GM04503 (cell line): Measurements from ENCODE around the gene SCD5.
"Not testable (repeated sequence)": the region's sequence is repeated elsewhere in the genome, so short reads cannot be mapped to it uniquely, and the experiment has no call there.

Experiments
- DNase-seq: peaks from one replicate; pipeline ENCODE4 v3.0.0-alpha.2; 2012; ENCODE audit warnings: low read depth

The SCD5 gene

DNA sequence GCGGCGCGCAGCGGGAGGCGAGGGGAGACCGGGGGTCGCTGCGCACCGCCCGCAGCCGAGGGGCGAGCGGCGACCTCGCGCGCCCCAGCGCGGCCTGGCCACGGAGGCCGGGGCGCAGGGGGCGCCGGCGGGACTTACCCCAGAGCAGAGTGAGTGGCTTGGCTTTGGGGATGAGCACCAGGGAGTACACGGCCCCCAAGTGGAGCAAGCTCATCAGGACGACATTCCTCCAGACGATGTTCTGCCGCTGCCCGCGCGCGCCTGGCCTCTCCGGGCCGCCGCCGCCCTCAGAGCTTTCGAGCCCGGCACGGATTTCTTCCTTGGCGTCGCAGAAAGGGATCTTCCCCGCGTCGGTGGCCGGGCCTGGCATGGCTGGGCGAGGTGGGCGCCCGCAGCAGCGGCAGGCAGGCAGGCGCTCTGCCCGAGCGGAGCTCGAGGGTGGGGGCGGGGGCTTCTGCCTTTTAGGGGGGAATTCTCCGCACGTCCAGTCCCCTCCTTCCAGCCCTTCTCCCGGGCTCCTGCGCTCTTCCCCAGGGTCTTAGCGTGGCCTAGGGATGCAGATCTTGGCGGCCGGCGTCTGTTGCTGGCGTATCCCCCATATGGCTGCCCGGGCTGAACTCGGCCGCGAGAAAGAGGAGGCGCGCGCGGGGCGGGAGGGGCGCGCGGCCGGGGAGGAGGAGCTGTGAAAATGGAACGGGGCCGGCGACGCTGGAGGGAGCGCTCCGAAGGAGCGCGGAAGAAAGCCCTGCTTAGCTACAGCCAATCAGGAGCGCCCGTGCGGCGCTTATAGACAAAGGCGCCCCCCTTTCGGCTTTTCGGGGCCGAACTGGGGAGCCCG is at the start of gene SCD5:
TSS of gene SCD5 (minus strand) at position 629 of the 838 bp plus-strand sequence. CDS start at position 370, 259 bp downstream.
- no peak for DNase-seq

DNA sequence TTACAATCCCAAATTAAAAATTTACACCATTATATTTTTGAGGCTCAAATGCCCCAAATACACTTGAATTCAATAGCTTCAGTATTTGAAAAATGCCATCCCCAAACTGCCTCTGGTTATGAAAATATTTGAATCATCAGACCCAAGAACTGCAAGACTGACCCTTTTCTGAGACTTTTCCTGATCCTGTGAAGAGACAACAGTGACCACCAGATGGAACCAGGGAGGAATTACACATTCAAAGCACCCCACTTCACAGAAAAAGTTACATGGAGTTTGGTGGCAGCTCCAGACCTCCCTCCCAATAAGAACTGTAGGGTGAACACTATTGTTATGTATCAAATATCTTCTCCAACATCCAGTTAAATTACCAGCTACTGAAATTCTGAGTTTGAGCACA is 44.0 kb upstream of the SCD5 start:
- no peak for DNase-seq

DNA sequence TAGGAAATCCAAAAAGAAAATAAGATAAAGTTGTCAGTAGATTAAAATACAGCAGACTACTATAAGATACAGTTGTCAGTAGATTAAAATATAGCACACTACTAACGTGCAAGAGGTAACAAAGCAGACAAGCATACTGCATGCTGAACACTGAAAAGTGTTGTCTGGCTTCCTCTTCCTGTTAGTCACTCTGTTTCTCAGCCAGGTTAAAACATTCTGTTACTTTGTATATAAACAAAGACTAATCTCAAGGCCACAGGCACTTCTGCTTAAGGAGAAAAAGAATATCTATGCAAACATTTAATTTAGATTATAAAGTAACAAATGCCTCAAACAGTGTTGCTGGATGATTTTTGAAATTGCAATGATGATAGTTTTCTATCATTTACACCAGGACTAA is 41.0 kb upstream of the SCD5 start:
- no peak for DNase-seq

DNA sequence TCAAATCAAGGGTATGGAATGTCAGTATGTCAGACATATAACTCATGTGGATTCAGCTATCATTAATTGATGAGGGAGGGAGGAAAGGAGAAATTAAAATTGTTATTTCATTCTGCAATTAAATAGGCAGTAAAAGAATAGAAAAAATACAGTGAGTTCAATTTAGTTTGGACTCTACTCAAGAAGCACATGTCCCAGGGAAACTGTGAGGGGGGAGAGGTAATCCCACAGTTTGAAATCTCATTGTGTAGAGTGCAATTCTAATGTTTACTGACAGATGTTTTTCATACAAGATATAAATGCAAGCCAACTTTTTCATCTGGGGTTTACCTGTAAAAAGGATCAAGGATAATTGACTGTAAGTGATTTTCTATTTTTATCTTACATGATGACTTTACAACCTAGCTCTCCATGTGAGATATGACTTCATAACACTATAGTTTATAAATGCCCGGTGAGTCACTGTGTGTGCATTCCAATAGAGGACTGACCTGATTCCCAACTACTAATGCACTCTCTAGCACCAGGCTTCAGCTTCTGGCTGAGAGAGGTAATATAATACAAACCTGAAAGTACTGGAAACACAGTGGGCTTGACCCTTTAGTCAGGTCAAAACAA is 35.2 kb upstream of the SCD5 start:
- peak; percentile 57 for DNase-seq

DNA sequence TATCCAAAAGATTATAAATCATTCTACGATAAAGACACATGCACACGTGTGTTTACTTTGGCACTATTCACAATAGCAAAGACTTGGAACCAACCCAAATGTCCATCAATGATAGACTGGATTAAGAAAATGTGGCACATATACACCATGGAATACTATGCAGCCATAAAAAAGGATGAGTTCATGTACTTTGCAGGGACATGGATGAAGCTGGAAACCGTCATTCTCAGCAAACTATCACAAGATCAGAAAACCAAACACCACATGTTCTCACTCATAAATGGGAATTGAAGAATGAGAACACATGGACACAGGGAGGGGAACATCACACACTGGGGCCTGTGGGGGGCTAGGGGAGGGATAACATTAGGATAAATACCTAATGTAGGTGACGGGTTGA is 34.5 kb upstream of the SCD5 start:
- not testable (repeated sequence) for DNase-seq

DNA sequence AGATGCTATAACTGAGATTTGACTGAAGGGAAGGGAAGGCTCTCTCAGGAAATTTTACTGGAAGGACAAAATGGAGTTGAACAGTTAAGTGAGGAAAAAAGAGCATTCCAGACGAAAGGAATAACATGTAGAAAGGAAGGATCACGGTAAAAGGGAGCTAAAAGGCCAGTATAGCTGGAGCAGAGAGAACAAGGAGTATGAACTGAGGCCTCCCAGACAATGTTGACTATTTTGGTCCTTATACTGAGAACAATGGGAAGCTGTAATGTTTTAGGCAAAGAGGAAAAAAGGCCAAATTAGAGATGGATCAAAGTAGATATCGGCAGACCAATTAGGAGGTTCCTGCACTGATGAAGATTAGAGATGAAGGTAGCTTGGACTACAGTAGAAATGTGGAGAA is 26.8 kb upstream of the SCD5 start:
- DNase-seq = no peak

DNA sequence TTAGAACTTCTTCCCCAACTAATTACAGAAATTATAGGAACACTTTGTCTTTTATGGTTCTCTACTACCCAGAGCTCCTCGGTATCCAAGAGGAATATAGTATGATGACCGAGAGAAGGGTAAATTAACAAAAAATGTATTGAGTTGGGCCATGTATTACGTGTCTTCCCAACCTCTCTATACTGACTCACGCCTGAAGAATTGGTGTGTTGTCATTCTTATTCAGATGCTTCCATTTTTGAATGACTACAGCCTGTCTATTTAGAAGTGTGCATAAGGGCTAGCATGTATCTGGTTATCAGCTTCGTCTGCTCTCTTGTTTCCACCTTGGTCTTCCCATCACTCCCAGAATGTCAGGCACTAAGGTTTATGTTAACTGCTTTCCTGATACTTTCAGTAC is 24.5 kb upstream of the SCD5 start:
- no peak for DNase-seq

DNA sequence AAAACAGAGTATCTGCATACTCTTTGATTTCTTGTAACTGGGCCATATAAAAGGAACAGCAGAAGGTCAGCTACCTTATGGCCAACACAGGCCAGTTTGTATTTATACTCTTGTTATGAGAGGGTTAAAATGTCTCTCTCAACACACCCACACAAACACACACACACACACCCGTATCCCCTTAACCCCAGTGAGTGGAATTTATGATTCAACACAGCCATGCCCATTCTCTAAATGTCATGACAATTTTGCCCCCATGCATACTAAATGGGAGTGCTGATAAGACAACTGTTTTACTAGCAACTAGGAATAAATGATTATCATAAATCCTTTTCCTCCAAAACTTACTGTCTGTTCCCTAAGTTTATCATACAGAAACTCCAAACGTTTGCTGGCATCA is 22.1 kb upstream of the SCD5 start:
- DNase-seq = no peak

DNA sequence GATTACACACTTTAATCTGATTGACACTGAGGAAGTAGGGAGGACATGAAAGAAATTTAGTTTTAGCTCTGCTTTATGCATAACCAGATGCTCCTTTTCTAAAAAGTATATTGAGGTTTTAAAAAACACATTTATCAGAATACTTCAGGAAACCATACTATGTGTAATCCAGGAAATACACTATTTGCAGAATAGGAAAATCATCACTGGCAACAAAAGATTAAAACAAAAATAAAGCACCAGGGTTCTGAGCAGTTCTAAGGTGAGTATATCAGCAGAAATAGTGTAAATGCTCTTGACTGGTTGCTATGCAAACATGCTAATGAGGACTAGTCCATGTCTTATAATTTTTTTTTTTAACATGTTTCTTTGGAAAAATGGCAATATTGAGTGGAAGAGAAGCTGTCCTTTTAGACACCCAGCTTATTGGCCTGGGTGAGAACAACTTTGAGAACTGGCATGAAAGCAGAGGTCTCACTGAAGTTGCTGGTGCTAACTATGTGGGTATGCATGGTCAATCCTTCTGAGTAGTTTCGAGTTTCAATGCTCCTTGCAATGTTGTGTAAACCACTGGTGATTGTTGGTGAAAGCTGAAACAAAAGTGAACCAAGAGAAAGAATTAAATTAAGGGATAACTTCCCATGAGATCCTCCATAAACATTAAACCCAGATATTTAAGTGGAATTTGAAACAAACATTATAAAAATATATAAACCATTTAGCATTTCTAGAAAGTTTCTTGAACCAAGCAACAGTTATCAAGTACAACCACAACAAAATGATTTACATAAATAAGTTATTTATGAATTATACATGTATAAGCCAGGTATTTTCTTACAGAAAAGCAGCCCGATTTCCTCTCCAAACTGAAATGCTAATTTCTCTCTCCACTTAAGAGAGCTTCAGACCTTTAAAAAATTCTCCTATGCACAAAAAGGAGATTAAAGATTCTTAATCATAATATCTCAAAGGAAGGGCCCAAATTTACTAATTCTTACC is 20.4 kb upstream of the SCD5 start:
- no peak for DNase-seq

DNA sequence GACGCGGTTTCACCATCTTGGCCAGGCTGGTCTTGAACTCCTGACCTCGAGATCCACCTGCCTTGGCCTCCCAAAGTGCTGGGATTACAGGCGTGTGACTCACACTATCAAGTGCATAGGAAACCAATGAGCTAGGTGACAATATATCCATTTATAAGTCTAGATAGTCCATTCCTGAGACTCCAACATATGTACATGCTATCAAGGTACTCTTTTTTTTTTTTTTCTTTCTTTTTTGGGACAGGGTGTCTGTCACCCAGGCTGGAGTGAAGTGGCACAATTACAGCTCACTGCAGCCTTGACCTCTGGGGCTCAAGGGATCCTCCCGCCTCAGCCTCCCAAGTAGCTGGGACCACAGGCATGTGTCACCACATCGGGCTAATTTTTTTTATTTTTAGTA is 18.3 kb upstream of the SCD5 start:
- DNase-seq = not testable (repeated sequence)

DNA sequence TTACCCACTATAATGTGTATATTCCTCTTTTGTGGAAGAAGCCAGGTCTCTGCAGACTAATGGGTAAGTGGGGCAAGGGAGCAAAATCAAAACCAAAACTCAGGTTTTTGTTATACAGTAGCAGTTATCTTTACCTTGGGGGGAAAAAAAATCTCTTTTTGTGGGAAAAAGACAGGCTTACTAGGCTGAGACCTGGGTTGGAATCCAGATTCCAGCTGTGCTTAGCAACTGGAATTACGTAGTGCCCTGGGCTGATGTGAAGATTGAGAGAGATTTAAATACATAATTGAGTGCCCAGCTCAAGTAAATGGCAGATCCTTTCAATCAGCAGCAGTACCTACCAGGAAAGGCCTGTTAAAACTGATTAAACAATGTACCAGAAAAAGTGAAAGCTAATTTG is 15.4 kb upstream of the SCD5 start:
- DNase-seq = no peak

DNA sequence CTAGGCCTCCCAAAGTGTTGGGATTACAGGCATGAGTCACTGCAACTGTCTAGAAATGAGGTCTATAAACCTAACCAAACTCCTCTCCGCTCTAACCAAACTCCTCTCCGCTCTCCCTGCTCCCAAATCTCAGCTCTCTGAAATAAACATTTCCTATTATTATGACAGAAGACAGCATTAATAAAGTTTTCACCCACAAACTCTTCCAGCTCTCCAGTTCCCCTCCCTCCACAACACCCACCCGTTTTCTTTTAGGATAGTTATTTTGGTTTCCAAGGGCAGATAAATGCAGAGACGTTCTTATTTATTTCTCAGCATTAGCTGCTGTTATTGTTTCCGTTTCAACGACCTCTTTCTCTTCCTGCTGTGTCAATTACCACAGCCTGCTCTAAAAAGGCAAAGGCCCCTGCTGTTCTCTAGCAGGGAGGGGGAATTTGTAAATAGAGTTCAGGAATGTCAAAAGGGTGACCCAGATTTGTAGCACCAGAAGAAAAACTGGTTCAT is 13.3 kb upstream of the SCD5 start:
- DNase-seq = no peak

DNA sequence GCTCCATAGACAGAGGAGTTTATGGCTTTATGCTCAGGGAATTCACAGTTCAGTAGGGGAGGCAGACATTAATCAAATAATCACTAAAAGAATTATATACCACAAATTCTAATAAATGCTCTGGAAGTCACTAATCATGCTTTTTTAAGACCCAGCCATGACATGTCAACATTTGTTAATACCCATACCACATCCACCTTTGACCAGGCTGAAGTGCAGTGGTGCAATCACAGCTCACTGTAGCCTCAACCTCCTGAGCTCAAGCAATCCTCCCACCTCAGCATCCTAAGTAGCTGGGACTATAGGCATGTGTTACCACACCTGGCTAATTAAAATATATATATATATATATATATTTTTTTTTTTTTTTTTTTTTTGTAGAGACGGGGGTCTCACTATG is 12.8 kb upstream of the SCD5 start:
- no peak for DNase-seq

DNA sequence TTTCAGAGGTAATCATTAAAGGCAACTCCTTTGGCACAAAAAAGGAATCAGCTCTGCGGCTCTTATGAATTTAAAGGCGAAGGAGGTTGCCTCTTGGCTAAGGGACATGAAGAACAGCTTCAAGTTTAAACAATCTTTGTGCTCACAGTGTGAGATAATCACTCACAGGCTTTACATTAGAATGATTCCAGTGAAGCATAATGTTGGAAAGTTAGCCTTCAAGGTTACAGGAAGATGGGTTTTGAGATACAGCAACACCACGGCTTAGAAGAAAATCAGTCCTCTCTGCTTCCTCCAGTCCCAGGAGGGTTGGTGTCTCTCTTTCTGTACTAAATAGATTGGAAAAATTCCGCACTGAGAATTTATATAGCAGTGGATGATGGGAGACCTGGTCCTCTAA is 11.6 kb upstream of the SCD5 start:
- DNase-seq = no peak

DNA sequence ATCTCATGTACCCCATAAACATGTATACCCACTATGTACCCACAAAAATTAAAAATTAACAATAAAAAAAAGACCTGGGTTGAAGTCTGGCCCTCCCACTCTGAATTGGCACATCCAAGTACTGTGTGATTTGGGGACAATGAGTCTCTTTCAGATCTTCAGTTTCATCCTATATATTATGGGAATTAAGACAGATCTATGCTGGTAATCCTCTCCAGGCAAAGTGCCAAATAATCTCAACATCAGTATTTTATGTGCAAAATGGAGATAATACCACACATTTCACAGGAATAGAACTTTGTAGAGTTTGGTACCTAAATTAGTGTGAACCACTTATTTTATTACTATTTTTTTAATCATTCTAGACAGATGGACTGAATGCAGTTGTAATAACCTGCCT is 11.0 kb upstream of the SCD5 start:
- no peak for DNase-seq

DNA sequence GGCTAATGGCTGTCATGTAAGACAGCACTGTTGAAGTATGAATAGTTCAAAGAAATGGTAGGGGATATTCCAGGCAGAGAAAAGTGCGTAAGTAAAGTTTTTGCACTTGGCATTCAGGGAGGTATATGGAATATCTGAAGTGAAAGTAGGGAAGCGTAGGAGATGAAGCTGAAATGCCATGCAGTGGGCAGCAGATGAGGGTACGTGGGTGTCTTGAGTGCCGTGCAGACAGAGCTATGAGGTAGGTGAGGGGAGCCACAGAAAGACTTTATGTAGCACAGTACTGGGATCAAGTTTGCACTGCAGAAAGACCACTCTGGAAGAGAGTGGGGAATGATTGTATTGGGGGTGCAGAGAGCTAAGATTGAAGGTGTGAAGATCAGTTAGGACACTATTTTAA is 5.2 kb upstream of the SCD5 start:
- no peak for DNase-seq

DNA sequence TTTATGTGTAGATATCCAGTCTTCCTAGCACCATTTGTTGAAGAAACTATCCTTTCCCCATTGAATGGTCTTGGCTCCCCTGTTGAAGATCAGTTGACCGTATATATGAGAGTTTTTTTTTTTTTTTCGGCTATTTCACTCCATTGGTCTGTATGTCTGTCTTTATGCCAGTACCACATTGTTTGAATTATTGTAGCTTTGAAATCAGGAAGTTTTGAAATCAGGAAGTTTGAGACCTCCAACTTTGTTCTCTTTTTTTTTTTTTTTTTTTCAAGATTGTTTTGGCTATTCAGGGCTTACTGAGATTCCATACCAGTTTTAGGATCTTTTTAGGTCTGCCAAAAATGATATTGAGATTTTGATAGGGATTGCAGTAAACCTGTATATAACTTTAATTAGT is 4.3 kb upstream of the SCD5 start:
- DNase-seq = no peak

DNA sequence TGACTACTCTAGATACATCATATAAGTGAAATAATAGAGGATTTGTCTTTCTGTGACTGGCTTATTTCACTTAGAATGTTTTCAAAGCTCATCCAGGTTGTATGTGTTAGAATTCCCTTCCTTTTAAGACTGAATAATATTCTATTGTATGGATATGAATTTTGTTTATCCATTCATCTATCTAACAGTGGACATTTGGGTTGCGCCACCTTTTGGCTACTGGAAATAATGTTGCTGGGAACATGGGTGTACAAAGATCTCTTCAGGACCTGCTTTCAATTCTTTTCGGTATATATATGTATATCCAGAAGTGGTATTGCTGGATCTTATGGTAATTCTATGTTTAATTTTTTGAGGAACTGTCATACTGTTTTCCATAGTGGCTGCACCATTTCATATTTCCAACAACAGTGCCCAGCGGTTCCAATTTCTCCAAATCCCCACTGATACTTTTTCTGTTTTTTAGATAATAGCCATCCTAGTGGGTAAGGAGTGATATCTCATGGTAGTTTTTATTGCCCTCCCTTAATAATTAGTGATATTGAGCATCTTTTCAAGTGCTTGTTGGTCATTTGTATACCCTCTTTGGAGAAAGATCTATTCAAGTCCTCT is 3.4 kb upstream of the SCD5 start:
- no peak for DNase-seq

DNA sequence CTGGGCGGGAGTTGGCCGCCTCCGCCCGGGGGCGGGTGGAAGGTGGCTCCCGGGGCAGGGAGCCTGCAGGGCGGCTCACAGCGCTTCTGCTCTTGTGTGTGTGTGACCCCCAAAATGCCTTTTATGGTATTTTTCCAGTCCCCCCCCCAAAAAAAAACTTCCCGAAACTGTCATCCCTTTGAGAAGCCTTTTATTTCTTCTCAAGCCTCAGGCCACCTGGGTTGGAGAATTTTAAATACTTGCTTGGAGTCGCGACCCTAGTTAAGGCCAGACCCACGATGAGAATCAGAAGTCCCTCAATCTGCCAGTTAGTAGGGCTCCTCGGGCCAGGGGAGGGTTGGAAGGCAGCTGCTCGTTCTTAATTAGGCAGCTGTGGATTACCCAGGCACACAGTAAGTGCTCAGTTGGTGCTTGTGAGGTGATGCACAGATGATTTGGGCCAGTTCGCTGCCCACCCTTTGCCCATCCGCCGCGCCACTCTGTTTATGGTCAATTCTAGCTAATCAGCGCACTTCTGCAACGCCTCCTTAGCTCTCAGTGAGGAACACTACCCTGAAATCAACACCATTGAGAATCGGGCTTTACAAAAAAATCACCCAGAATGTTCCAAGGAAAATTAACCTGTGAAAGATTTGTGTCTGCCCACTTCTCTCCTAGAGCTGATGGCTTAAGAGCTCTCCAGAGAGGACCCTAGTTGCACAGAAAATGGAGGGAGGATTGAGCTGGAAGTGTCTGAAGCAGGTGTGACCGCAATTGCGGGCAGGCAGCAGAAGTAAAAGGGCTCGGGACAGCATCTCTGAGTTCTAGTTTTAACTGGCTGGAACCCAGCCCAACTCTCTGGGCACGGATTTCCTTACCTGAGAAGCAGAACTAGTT is 648 bp upstream of the SCD5 start:
- no peak for DNase-seq

DNA sequence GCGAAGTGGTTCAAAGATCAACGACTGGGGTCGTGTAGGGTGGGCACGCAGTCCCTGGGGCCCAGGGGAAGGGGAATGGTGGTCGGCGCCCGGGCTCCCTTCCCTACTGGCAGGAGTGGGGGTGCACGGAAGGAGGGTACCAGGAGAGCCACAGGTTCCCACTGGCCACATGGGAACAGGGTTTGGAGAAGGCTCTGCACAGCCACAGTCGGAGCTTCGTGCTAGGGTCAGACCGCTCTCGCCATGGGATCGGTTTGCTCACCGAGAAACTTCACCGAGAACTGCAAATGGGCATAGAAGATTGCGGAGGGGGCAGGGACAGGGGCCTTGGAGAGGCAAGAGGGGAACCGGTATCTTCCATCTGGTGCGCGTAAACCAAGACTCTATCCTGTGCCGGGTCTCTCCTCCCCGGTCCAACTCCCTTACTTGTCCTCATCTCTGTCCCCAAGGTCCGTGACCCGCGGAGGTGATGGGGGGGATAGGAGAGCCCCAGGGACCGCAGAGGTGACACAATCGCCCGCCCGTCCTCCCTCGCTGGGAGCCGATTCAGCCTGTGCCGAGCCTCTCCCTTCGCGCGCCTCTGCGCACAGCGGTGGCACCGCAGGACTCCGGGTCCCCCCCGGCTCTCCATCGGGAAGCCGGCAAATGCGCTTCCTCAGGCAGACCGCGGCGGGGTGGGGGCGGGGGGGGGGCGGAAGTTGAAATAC is 1.0 kb downstream of the SCD5 start:
- no peak for DNase-seq
